ENCODE data around the gene ALPP. TPM values are rescaled to one million over a fixed set of nuclear protein-coding genes. Genes with fewer than 3 reads are reported as not detected.

The ALPP gene
- total RNA-seq, 1 experiment from 2014 or later = 0.20 TPM

DNA sequence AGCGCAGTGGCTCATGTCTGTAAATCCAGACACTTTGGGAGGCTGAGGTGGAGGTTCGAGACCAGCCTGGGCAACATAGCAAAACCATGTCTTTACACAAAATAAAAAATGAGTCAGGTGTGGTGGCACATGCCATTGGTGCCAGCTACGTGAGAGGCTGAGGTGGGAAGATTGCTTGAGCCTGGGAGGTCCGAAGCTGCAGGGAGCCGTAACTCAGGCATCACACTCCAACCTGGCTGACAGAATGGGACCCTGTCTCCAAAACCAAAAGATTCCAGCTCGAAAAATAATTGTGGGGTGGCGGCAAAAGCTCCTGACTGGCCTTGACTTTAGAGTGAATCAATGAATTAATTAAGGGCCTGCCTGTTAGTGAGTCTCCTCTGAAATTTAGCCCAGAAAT, 1.2 kb upstream of the ALPP start:
- no peaks in the 10 kb centered on the region for H3K79me2 ChIP-seq (ENCODE audit: insufficient read depth, low read length)
- no peak overlapping the region for H3K4ac ChIP-seq (ENCODE audit: low read depth, low read length)
- H4K8ac ChIP-seq (replicated peaks; ENCODE audit: insufficient read length, low read depth, low read length) = no peak overlapping the region
- no peak overlapping the region for H3K4me3 Mint-ChIP-seq
- H3K27ac Mint-ChIP-seq = peak overlapping the region in 2 of 3 experiments; percentile 28 to 65; a peak in 2 of 7 replicates
- H3K27me3 ChIP-seq (ENCODE audit: insufficient read depth, low read length) = no peaks in the 10 kb centered on the region
- peaks cover 2% of the 10 kb centered on the region; the same call in 1 of the 2 replicates for H3K4me1 ChIP-seq (ENCODE audit: insufficient read depth, low read length)
- no peak overlapping the region for H2AFZ ChIP-seq (ENCODE audit: low read length)
- peaks cover 11% of the 10 kb centered on the region for H3K27me3 Mint-ChIP-seq (ENCODE audit: low read depth)
- H3K23ac ChIP-seq (ENCODE audit: insufficient read length, low read depth, low read length) = no peak overlapping the region
- H3K4me1 Mint-ChIP-seq = peaks cover 23 to 31% of the 10 kb centered on the region in 2 experiments
- H3K14ac ChIP-seq (ENCODE audit: insufficient read depth, low read length) = no peak overlapping the region
- H3K36me3 Mint-ChIP-seq (ENCODE audit: insufficient read depth in 1 of 3, low read depth in 3 of 3) = 0 out of 7 replicates have a peak, but pooled peaks cover 0 to 2% (median 0%) of the 10 kb centered on the region in 3 experiments
- DNase-seq = no peak
- no peaks in the 10 kb centered on the region for H4K20me1 ChIP-seq (ENCODE audit: control insufficient read depth, insufficient read depth, insufficient read length)
- no peak overlapping the region for H3T11ph ChIP-seq (ENCODE audit: low read length)
- no peak overlapping the region for H2BK15ac ChIP-seq (ENCODE audit: low read depth, low read length)
- H3K27ac ChIP-seq (ENCODE audit: insufficient read length, low read depth, low read length) = no peak overlapping the region
- no peak overlapping the region for H3K4me2 ChIP-seq (ENCODE audit: insufficient read depth, insufficient read length, low read length)
- no peaks in the 10 kb centered on the region for H3K9me3 ChIP-seq (ENCODE audit: control insufficient read depth, low read depth, low read length)
- H4K5ac ChIP-seq (ENCODE audit: insufficient read length, low read depth, low read length) = no peak overlapping the region
- no peak overlapping the region for H3K18ac ChIP-seq (ENCODE audit: insufficient read length, low read depth, low read length)
- no peak overlapping the region for H2BK5ac ChIP-seq (ENCODE audit: insufficient read length, low read length)
- TF ChIP-seq, protein P1, sequence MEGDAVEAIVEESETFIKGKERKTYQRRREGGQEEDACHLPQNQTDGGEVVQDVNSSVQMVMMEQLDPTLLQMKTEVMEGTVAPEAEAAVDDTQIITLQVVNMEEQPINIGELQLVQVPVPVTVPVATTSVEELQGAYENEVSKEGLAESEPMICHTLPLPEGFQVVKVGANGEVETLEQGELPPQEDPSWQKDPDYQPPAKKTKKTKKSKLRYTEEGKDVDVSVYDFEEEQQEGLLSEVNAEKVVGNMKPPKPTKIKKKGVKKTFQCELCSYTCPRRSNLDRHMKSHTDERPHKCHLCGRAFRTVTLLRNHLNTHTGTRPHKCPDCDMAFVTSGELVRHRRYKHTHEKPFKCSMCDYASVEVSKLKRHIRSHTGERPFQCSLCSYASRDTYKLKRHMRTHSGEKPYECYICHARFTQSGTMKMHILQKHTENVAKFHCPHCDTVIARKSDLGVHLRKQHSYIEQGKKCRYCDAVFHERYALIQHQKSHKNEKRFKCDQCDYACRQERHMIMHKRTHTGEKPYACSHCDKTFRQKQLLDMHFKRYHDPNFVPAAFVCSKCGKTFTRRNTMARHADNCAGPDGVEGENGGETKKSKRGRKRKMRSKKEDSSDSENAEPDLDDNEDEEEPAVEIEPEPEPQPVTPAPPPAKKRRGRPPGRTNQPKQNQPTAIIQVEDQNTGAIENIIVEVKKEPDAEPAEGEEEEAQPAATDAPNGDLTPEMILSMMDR (conservative IDR thresholded peaks at IDR 0.05) = no peak
- no peak overlapping the region for H3K9ac ChIP-seq (ENCODE audit: extremely low read depth, insufficient read length, low read length)
- no peak overlapping the region for H3K56ac ChIP-seq (ENCODE audit: insufficient read length, low read depth, low read length)
- H2AK5ac ChIP-seq (ENCODE audit: insufficient read length, low read length) = no peak overlapping the region
- H3K23me2 ChIP-seq (ENCODE audit: insufficient read length, low read depth, low read length, poor library complexity, severe bottlenecking) = no peaks in the 10 kb centered on the region
- H2BK20ac ChIP-seq (ENCODE audit: low read depth, low read length, poor library complexity, severe bottlenecking) = no peak overlapping the region
- H4K91ac ChIP-seq (ENCODE audit: insufficient read length, low read depth, low read length) = no peak overlapping the region
- no peak overlapping the region for H2BK120ac ChIP-seq (ENCODE audit: low read depth, low read length, poor library complexity, severe bottlenecking)
- H3K79me1 ChIP-seq (ENCODE audit: insufficient read depth, low read depth, low read length, poor library complexity, severe bottlenecking) = no peaks in the 10 kb centered on the region
- no peaks in the 10 kb centered on the region for H3K9me3 Mint-ChIP-seq
- WGBS (ENCODE audit: extremely low coverage, insufficient read length, low lambda C conversion rate) = no CpG with 5 or more reads among the region's 7 CpGs
- no peak overlapping the region for H2BK12ac ChIP-seq (ENCODE audit: insufficient read length, low read depth, low read length)

Measured in H9 (cell line).